H1 (cell line): ENCODE results near the gene IYD. TPM values are rescaled to one million over a fixed set of nuclear protein-coding genes. Genes with fewer than 3 reads are reported as not detected.

Experiments used
- CTCF ChIA-PET: fragments of 300-600 bp; sonication (Branson Sonifier 250); formaldehyde crosslinking; loops from one replicate; lab custom pipeline; 2021; ENCODE audit not compliant: partially characterized antibody; lab: Charles Lee
- POLR2A ChIA-PET: fragments of 300-600 bp; sonication (Branson Sonifier 250); formaldehyde crosslinking; loops from one replicate; lab custom pipeline; 2021; ENCODE audit warnings: inconsistent platforms; ENCODE audit not compliant: partially characterized antibody; lab: Charles Lee
- DNase-seq, 2 experiments: peaks; one replicate each; pipeline versions ENCODE4 v3.0.0 to v3.0.0-alpha.2; 2010 to 2022; ENCODE audit warnings: low spot score in 2 of 2, low read depth in 1 of 2, mixed read lengths in 1 of 2
- FAIRE-seq: peaks from 2 replicates; lab custom pipeline; 2011; peaks lifted over from hg19 to GRCh38; lab: Jason Lieb, UNC
- H2AFZ ChIP-seq: 2 replicates; pipeline ENCODE4 v1.8.1; 2012; ENCODE audit warnings: low read length, inconsistent platforms
- H2AK5ac ChIP-seq: 2 replicates; pipeline ENCODE4 v1.6.1; 2013; ENCODE audit warnings: low read depth, low read length
- H2BK120ac ChIP-seq: replicated peaks from 2 replicates; pipeline ENCODE3; 2013; ENCODE audit warnings: low read depth, low read length, inconsistent platforms
- H2BK12ac ChIP-seq: 2 replicates; pipeline ENCODE4 v1.6.1; 2013; ENCODE audit warnings: low read depth, low read length
- H2BK15ac ChIP-seq: 2 replicates; pipeline ENCODE4 v1.6.1; 2013; ENCODE audit warnings: low read length
- H2BK20ac ChIP-seq: 2 replicates; pipeline ENCODE4 v1.6.1; 2013; ENCODE audit warnings: low read length
- H2BK5ac ChIP-seq: 2 replicates; pipeline ENCODE4 v1.6.1; 2013; ENCODE audit warnings: low read depth, low read length
- H3K14ac ChIP-seq: 2 replicates; pipeline ENCODE4 v1.6.1; 2013; ENCODE audit warnings: inconsistent platforms; ENCODE audit not compliant: insufficient read length
- H3K18ac ChIP-seq: 2 replicates; pipeline ENCODE4 v1.6.1; 2013; ENCODE audit warnings: low read length; ENCODE audit errors: extremely low read depth
- H3K23ac ChIP-seq: 2 replicates; pipeline ENCODE4 v1.6.1; 2013; ENCODE audit warnings: inconsistent platforms; ENCODE audit not compliant: insufficient read length
- H3K23me2 ChIP-seq: 2 replicates; pipeline ENCODE4 v1.6.1; 2013; ENCODE audit warnings: low read depth, low read length
- H3K27ac ChIP-seq: 2 replicates; pipeline ENCODE4 v1.6.1; 2011; ENCODE audit warnings: low read depth, low read length, inconsistent platforms
- H3K27me3 ChIP-seq, 4 experiments: replicated peaks in 1 of 4; 1 replicate in 1 of 4; 2 replicates in 3 of 4; pipeline versions ENCODE4 v1.6.1 to v1.8.1; 2011 to 2013; ENCODE audit warnings: low read length in 3 of 4, mild to moderate bottlenecking in 3 of 4, inconsistent platforms in 2 of 4, mixed read lengths in 2 of 4, moderate library complexity in 1 of 4; ENCODE audit not compliant: control insufficient read depth in 3 of 4, insufficient read depth in 3 of 4; ENCODE audit errors: extremely low read depth in 1 of 4
- H3K36me3 ChIP-seq, 4 experiments: 2 replicates each; pipeline versions ENCODE4 v1.6.1 to v1.8.1; 2011 to 2013; ENCODE audit warnings: mild to moderate bottlenecking in 4 of 4, low read length in 3 of 4, moderate library complexity in 2 of 4, control low read depth in 1 of 4, inconsistent platforms in 1 of 4; ENCODE audit not compliant: insufficient read depth in 4 of 4, control insufficient read depth in 2 of 4
- H3K4ac ChIP-seq: replicated peaks from 2 replicates; pipeline ENCODE3; 2013; ENCODE audit warnings: low read length, low read depth, mixed read lengths, inconsistent platforms; ENCODE audit not compliant: insufficient read length
- H3K4me1 ChIP-seq, 4 experiments: replicated peaks in 1 of 4; 1 replicate in 1 of 4; 2 replicates in 3 of 4; pipeline versions ENCODE4 v1.6.1 to v1.8.1; 2011 to 2013; ENCODE audit warnings: low read length in 3 of 4, inconsistent platforms in 2 of 4, mixed read lengths in 1 of 4; ENCODE audit not compliant: insufficient read depth in 4 of 4, control insufficient read depth in 3 of 4
- H3K4me2 ChIP-seq, 2 experiments: 2 replicates each; pipeline versions ENCODE4 v1.6.1 to v1.8.1; 2011 to 2013; ENCODE audit warnings: low read depth in 2 of 2, low read length in 2 of 2, control low read depth in 1 of 2, inconsistent platforms in 1 of 2, mild to moderate bottlenecking in 1 of 2; ENCODE audit not compliant: insufficient read depth in 1 of 2
- H3K4me3 ChIP-seq, 4 experiments: fragments of 200-600, 300-600 bp in 1 of 4; sonication (generic), shearing (Covaris generic), sonication (Bioruptor Twin) in 1 of 4; 2 replicates each; pipeline versions ENCODE4 v1.5.1 to v1.8.1; 2011 to 2016; ENCODE audit warnings: low read length in 4 of 4, low read depth in 3 of 4, control low read depth in 2 of 4, inconsistent platforms in 2 of 4, mild to moderate bottlenecking in 2 of 4, mixed read lengths in 1 of 4, moderate library complexity in 1 of 4; ENCODE audit not compliant: insufficient read depth in 2 of 4; ENCODE audit errors: extremely low read depth in 1 of 4
- H3K56ac ChIP-seq: replicated peaks from 2 replicates; pipeline ENCODE3; 2013; ENCODE audit warnings: low read depth, mild to moderate bottlenecking, mixed read lengths, low read length, inconsistent platforms; ENCODE audit not compliant: insufficient read length
- H3K79me1 ChIP-seq: 2 replicates; pipeline ENCODE4 v1.6.1; 2013; ENCODE audit warnings: low read depth, low read length, control low read depth
- H3K79me2 ChIP-seq, 2 experiments: 2 replicates each; pipeline versions ENCODE4 v1.6.1 to v1.8.1; 2012 to 2013; ENCODE audit warnings: low read length in 2 of 2, mild to moderate bottlenecking in 2 of 2, inconsistent platforms in 1 of 2; ENCODE audit not compliant: insufficient read depth in 2 of 2, control insufficient read depth in 1 of 2
- H3K9ac ChIP-seq, 4 experiments: replicated peaks in 1 of 4; 1 replicate in 1 of 4; 2 replicates in 3 of 4; pipeline versions ENCODE4 v1.6.1 to v1.8.1; 2011 to 2013; ENCODE audit warnings: low read depth in 3 of 4, low read length in 3 of 4, control low read depth in 2 of 4, mild to moderate bottlenecking in 2 of 4, moderate library complexity in 2 of 4, inconsistent platforms in 1 of 4; ENCODE audit errors: extremely low read depth in 1 of 4
- H3K9me3 ChIP-seq, 2 experiments: 2 replicates each; pipeline versions ENCODE4 v1.6.1 to v1.8.1; 2012 to 2013; ENCODE audit warnings: mild to moderate bottlenecking in 2 of 2, moderate library complexity in 2 of 2, control low read depth in 1 of 2, inconsistent platforms in 1 of 2, low read depth in 1 of 2, low read length in 1 of 2, mixed read lengths in 1 of 2; ENCODE audit not compliant: insufficient read depth in 2 of 2
- H4K20me1 ChIP-seq, 2 experiments: replicated peaks in 1 of 2; 2 replicates each; pipeline versions ENCODE3 to v1.8.1; 2011 to 2013; ENCODE audit warnings: inconsistent platforms in 2 of 2, low read length in 2 of 2, mild to moderate bottlenecking in 1 of 2; ENCODE audit not compliant: insufficient read depth in 2 of 2, control insufficient read depth in 1 of 2
- H4K5ac ChIP-seq: 2 replicates; pipeline ENCODE4 v1.6.1; 2013; ENCODE audit warnings: low read length, low read depth, mixed read lengths, inconsistent platforms; ENCODE audit not compliant: insufficient read length
- H4K8ac ChIP-seq: 2 replicates; pipeline ENCODE4 v1.8.0; 2013; ENCODE audit warnings: mild to moderate bottlenecking, moderate library complexity, low read length, inconsistent platforms; ENCODE audit not compliant: insufficient read depth; ENCODE audit errors: extremely low read depth
- H4K91ac ChIP-seq: replicated peaks from 2 replicates; pipeline ENCODE3; 2013; ENCODE audit warnings: low read length, mixed read lengths, inconsistent platforms; ENCODE audit not compliant: insufficient read length
- KDM5A ChIP-seq: fragments of 200-600 bp; IDR thresholded peaks from 2 replicates; pipeline ENCODE4 v1.7.1; 2012; ENCODE audit warnings: mild to moderate bottlenecking, low read length, inconsistent platforms, mixed read lengths
- NRF1 ChIP-seq: IDR thresholded peaks from 2 replicates; pipeline ENCODE4 v1.6.1; 2011; ENCODE audit warnings: mild to moderate bottlenecking, low read depth, low read length, improper control_type of control experiment
- POLR2A ChIP-seq, 2 experiments: IDR thresholded peaks; 1 replicate in 1 of 2; 2 replicates in 1 of 2; pipeline ENCODE4 v1.6.1; 2011; ENCODE audit warnings: low read depth in 2 of 2, low read length in 2 of 2, mild to moderate bottlenecking in 2 of 2; ENCODE audit errors: control extremely low read depth in 1 of 2
- SIN3A ChIP-seq, 2 experiments: IDR thresholded peaks in 1 of 2; conservative IDR thresholded peaks in 1 of 2; 2 replicates each; pipeline ENCODE4 v1.6.1; 2011 to 2012; ENCODE audit warnings: low read length in 2 of 2, improper control_type of control experiment in 1 of 2, low read depth in 1 of 2, mild to moderate bottlenecking in 1 of 2
- SP2 ChIP-seq: IDR thresholded peaks from 2 replicates; pipeline ENCODE4 v1.6.1; 2012; ENCODE audit warnings: mild to moderate bottlenecking, low read length, inconsistent platforms
- SUZ12 ChIP-seq: fragments of 200-600 bp; sonication (generic); IDR thresholded peaks from 2 replicates; pipeline ENCODE4 v1.6.1; 2012; ENCODE audit warnings: mild to moderate bottlenecking, inconsistent platforms, low read length, moderate library complexity, mixed read lengths
- TAF1 ChIP-seq: IDR thresholded peaks from 2 replicates; pipeline ENCODE4 v1.6.1; 2011; ENCODE audit warnings: mild to moderate bottlenecking, low read depth, low read length
- TAF7 ChIP-seq: optimal IDR thresholded peaks from 2 replicates; pipeline ENCODE3; 2011; ENCODE audit warnings: low read depth, mild to moderate bottlenecking, inconsistent platforms, low read length, moderate library complexity, borderline replicate concordance
- WGBS, 2 experiments: shearing (Covaris generic) in 1 of 2; methylation state at CpG; one replicate each; pipeline versions ENCODE4 v1.1.6 to v1.1.7; 2013 to 2015; ENCODE audit warnings: low lambda C conversion rate in 2 of 2, mixed read lengths in 2 of 2, inconsistent platforms in 1 of 2, low coverage in 1 of 2, missing lambda C conversion rate in 1 of 2; ENCODE audit not compliant: insufficient replicate concordance in 2 of 2, insufficient coverage in 1 of 2, insufficient read length in 1 of 2; ENCODE audit errors: extremely low coverage in 1 of 2, missing lambda C conversion rate in 1 of 2; 5-methylcytosine and 5-hydroxymethylcytosine counted together
- polyA plus RNA-seq, 7 experiments: library from polyadenylated mRNA; depleted of rRNA in 3 of 7; stranded (reverse) in 5 of 7; unstranded in 2 of 7; fragments of >200 nt in 5 of 7; fragments of 200-250 nt in 2 of 7; gene quantifications; 1 replicate in 5 of 7; 2 replicates in 1 of 7; 4 replicates in 1 of 7; pipeline versions ENCODE4 v1.2.1 to v1.2.3, GENCODE V29; 2011 to 2013; ENCODE audit warnings: missing spikeins in 2 of 7, mixed read lengths in 2 of 7
- total RNA-seq: library from RNA; stranded (reverse); fragmentation: NEBNext Ultra II Directional; extraction: Animal tissue kit (Norgen Biotek cat#: 25700); gene quantifications from 2 replicates; pipeline ENCODE4 v1.2.1, GENCODE V29; 2021
- TF ChIP-seq, protein P1 (sequence below), 3 experiments: IDR thresholded peaks; 1 replicate in 2 of 3; 2 replicates in 1 of 3; pipeline versions ENCODE4 v1.5.1 to v1.6.1; 2011; ENCODE audit warnings: low read length in 3 of 3, mild to moderate bottlenecking in 3 of 3, inconsistent platforms in 2 of 3, low read depth in 1 of 3, moderate library complexity in 1 of 3; ENCODE audit not compliant: insufficient read depth in 1 of 3; ENCODE audit errors: control extremely low read depth in 1 of 3

IYD gene
- total and polyA plus RNA-seq, 2 of the 8 experiments (the other 6 are each of a cell fraction or from before 2014, with no cell fraction given), result not detected

DNA sequence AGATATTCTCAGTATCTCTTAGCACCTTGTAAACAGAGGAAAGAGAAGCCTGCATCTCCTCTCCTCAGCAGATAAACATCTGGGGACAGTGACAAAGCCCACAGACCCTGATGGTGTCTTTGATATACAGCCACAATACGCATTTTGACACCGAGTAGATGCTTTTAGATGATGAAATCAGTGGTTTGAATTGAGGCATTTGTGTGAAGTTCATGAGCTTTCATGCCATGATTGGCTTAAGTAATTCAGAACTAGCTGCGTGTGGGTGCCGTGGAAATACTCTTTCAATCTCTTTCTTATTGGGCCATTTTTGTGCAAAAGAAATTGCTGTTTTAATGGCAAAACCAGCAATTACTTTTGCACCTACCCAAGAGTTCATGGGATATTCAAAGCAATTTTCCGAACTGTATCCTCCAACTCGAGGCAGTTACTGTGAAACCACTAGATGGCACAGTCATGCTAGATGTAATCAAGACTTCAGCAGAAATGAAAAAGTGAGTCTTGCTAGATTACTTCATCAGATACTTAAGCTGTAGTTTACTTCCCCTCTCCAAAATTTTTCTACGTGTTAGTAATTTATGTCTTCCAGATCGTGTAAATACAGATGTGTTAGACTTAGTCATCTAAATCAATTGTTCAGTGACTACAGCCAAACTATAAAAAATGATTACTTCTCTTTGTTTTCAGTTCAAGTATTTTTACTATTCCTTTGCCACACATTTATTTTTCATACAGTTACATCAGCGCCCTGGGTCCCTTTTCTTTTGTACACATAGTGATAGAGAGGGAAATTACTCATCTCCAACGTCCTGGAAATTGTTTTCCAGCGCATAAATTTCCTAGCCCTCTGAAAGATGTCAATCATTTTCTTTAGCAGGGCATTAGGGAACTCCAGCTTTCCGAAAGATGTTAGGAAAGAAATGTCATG, 49.4 kb downstream of the IYD start:
- ChIA-PET POLR2A (interaction anchor here (0.6 to 2.0 kb wide), 6 partner anchors 60 to 530 kb away, joined by 3 to 7 read pairs (median 4); no protein-coding TSS in a partner anchor), CTCF (interaction anchor here (0.6 to 11.0 kb wide), 64 partner anchors 8 to 469 kb away, joined by 3 to 150 read pairs (median 4); partner anchors contain the start of gene PLEKHG1)
- 0 out of 2 replicates have a peak overlapping the region, but pooled peaks have one; percentile 70 for H2AFZ ChIP-seq
- H3K14ac ChIP-seq, result no peak overlapping the region
- H4K20me1 ChIP-seq, result no peaks in the 10 kb centered on the region
- no peak overlapping the region for H3K23ac ChIP-seq
- no peak overlapping the region for H3K56ac ChIP-seq
- no peak overlapping the region for H2BK5ac ChIP-seq
- no peak overlapping the region for H4K8ac ChIP-seq
- no peaks in the 10 kb centered on the region for H3K36me3 ChIP-seq
- no peak overlapping the region for H2AK5ac ChIP-seq
- H3K27me3 ChIP-seq, result no peaks in the 10 kb centered on the region
- H3K4me1 ChIP-seq, result no peaks in the 10 kb centered on the region
- H3K79me1 ChIP-seq, result no peaks in the 10 kb centered on the region
- no peak overlapping the region for H4K5ac ChIP-seq
- no peaks in the 10 kb centered on the region for H3K79me2 ChIP-seq
- no peak overlapping the region; the same call in 1 of the 2 replicates for H2BK12ac ChIP-seq
- WGBS, 2 experiments, result 41% methylated on average over 12 of the region's 12 CpGs; no CpG with 5 or more reads in 1 of the 2 experiments
- H2BK15ac ChIP-seq, result no peak overlapping the region
- no peak overlapping the region for H4K91ac ChIP-seq
- no peaks in the 10 kb centered on the region for H3K23me2 ChIP-seq
- no peak overlapping the region for H3K4me3 ChIP-seq
- H3K18ac ChIP-seq, result no peak overlapping the region
- no peak for DNase-seq
- no peak overlapping the region for H3K27ac ChIP-seq
- H3K4ac ChIP-seq, result no peak overlapping the region
- no peak overlapping the region for H3K4me2 ChIP-seq
- H2BK120ac ChIP-seq, result no peak overlapping the region
- no peaks in the 10 kb centered on the region for H3K9me3 ChIP-seq
- H2BK20ac ChIP-seq, result no peak overlapping the region
- FAIRE-seq, result peak; percentile 82
- H3K9ac ChIP-seq, result no peak overlapping the region
- TF ChIP-seq POLR2A (IDR thresholded peaks at IDR 0.05; ENCODE audit: control extremely low read depth in 1 of 2, low read depth in 2 of 2, low read length in 2 of 2) (no peak), TAF7 (no peak), KDM5A (no peak), SIN3A (conservative IDR thresholded peaks at IDR 0.05 in 1 of 2, IDR thresholded peaks at IDR 0.05 in 1 of 2; ENCODE audit: low read depth in 1 of 2, low read length in 2 of 2) (no peak), TAF1 (no peak), SP2 (no peak), SUZ12 (no peak), NRF1 (no peak)
- TF ChIP-seq, protein P1, sequence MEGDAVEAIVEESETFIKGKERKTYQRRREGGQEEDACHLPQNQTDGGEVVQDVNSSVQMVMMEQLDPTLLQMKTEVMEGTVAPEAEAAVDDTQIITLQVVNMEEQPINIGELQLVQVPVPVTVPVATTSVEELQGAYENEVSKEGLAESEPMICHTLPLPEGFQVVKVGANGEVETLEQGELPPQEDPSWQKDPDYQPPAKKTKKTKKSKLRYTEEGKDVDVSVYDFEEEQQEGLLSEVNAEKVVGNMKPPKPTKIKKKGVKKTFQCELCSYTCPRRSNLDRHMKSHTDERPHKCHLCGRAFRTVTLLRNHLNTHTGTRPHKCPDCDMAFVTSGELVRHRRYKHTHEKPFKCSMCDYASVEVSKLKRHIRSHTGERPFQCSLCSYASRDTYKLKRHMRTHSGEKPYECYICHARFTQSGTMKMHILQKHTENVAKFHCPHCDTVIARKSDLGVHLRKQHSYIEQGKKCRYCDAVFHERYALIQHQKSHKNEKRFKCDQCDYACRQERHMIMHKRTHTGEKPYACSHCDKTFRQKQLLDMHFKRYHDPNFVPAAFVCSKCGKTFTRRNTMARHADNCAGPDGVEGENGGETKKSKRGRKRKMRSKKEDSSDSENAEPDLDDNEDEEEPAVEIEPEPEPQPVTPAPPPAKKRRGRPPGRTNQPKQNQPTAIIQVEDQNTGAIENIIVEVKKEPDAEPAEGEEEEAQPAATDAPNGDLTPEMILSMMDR (IDR thresholded peaks at IDR 0.05; ENCODE audit: control extremely low read depth in 1 of 3, insufficient read depth in 1 of 3, low read depth in 1 of 3, low read length in 3 of 3), result peak in 2 of 3 experiments; percentile 75 to 81; a peak in 3 of 4 replicates
